HEK293 (cell line): ENCODE data around the gene HDAC10.
A peak's percentile ranks its signal among the peaks of the same experiment; 100 is the strongest.

ENCODE experiments used
- BCL11B ChIP-seq: fragments of 450-650 bp; formaldehyde crosslinking; IDR thresholded peaks from 2 replicates; pipeline ENCODE4 v1.5.1; 2016; ENCODE audit warnings: low read depth, missing biosample characterization, missing genetic modification characterization
- ELK4 ChIP-seq: IDR thresholded peaks from 2 replicates; pipeline ENCODE4 v1.6.1; 2011; ENCODE audit warnings: mild to moderate bottlenecking, low read depth, low read length, borderline replicate concordance
- GLIS2 ChIP-seq: fragments of 450-650 bp; formaldehyde crosslinking; IDR thresholded peaks from 2 replicates; pipeline ENCODE4 v1.5.1; 2016; ENCODE audit warnings: missing biosample characterization, missing genetic modification characterization
- KLF10 ChIP-seq: fragments of 450-650 bp; IDR thresholded peaks from 2 replicates; pipeline ENCODE4 v1.5.1; 2018; ENCODE audit warnings: missing biosample characterization, mild to moderate bottlenecking, missing genetic modification characterization
- KLF16 ChIP-seq: fragments of 450-650 bp; formaldehyde crosslinking; IDR thresholded peaks from 2 replicates; pipeline ENCODE4 v1.5.1; 2017; ENCODE audit warnings: missing biosample characterization, missing genetic modification characterization
- KLF17 ChIP-seq: fragments of 450-650 bp; formaldehyde crosslinking; IDR thresholded peaks from 2 replicates; pipeline ENCODE4 v1.5.1; 2016; ENCODE audit warnings: missing biosample characterization, missing genetic modification characterization
- OSR2 ChIP-seq: fragments of 450-650 bp; formaldehyde crosslinking; IDR thresholded peaks from 2 replicates; pipeline ENCODE4 v1.5.1; 2016; ENCODE audit warnings: missing biosample characterization, missing genetic modification characterization
- PBX3 ChIP-seq: sonication (generic); formaldehyde crosslinking; IDR thresholded peaks from 2 replicates; pipeline ENCODE4 v1.8.1; 2022; ENCODE audit warnings: mild to moderate bottlenecking, moderate library complexity, missing genetic modification reagents
- PRDM10 ChIP-seq: fragments of 450-650 bp; formaldehyde crosslinking; IDR thresholded peaks from 2 replicates; pipeline ENCODE4 v1.5.1; 2016; ENCODE audit warnings: missing biosample characterization, missing genetic modification characterization
- SP2 ChIP-seq: fragments of 450-650 bp; formaldehyde crosslinking; IDR thresholded peaks from 2 replicates; pipeline ENCODE4 v1.5.1; 2016; ENCODE audit warnings: missing biosample characterization, missing genetic modification characterization
- SP7 ChIP-seq: fragments of 450-650 bp; formaldehyde crosslinking; IDR thresholded peaks from 2 replicates; pipeline ENCODE4 v1.5.1; 2016; ENCODE audit warnings: missing biosample characterization, missing genetic modification characterization
- TSHZ1 ChIP-seq: fragments of 450-650 bp; formaldehyde crosslinking; IDR thresholded peaks from 2 replicates; pipeline ENCODE4 v1.5.1; 2016; ENCODE audit warnings: missing biosample characterization, missing genetic modification characterization, borderline replicate concordance
- ZBTB20 ChIP-seq: fragments of 450-650 bp; formaldehyde crosslinking; IDR thresholded peaks from 2 replicates; pipeline ENCODE4 v1.5.1; 2016; ENCODE audit warnings: missing biosample characterization, missing genetic modification characterization
- ZBTB44 ChIP-seq: fragments of 450-650 bp; IDR thresholded peaks from 2 replicates; pipeline ENCODE4 v1.5.1; 2018; ENCODE audit warnings: missing biosample characterization, mild to moderate bottlenecking, missing genetic modification characterization
- ZBTB48 ChIP-seq: fragments of 450-650 bp; formaldehyde crosslinking; IDR thresholded peaks from 2 replicates; pipeline ENCODE4 v1.5.1; 2016; ENCODE audit warnings: missing biosample characterization, missing genetic modification characterization
- ZBTB8A ChIP-seq: fragments of 450-650 bp; formaldehyde crosslinking; IDR thresholded peaks from 2 replicates; pipeline ENCODE4 v1.5.1; 2016; ENCODE audit warnings: missing biosample characterization, missing genetic modification characterization
- ZEB2 ChIP-seq: fragments of 450-650 bp; formaldehyde crosslinking; IDR thresholded peaks from 2 replicates; pipeline ENCODE4 v1.5.1; 2016; ENCODE audit warnings: missing biosample characterization, missing genetic modification characterization
- ZFP37 ChIP-seq: fragments of 450-650 bp; formaldehyde crosslinking; IDR thresholded peaks from 2 replicates; pipeline ENCODE4 v1.5.1; 2016; ENCODE audit warnings: missing biosample characterization, missing genetic modification characterization
- ZIC2 ChIP-seq: fragments of 450-650 bp; formaldehyde crosslinking; IDR thresholded peaks from 2 replicates; pipeline ENCODE4 v1.5.1; 2016; ENCODE audit warnings: missing biosample characterization, missing genetic modification characterization
- ZNF184 ChIP-seq: fragments of 450-650 bp; IDR thresholded peaks from 2 replicates; pipeline ENCODE4 v1.5.1; 2018; ENCODE audit warnings: missing biosample characterization, mild to moderate bottlenecking, missing genetic modification characterization
- ZNF341 ChIP-seq: fragments of 450-650 bp; formaldehyde crosslinking; IDR thresholded peaks from 2 replicates; pipeline ENCODE4; 2016; ENCODE audit warnings: low read depth, missing biosample characterization, missing genetic modification characterization
- ZNF423 ChIP-seq: fragments of 450-650 bp; formaldehyde crosslinking; IDR thresholded peaks from 2 replicates; pipeline ENCODE4 v1.5.1; 2016; ENCODE audit warnings: missing biosample characterization, missing genetic modification characterization
- ZNF600 ChIP-seq: fragments of 450-650 bp; formaldehyde crosslinking; IDR thresholded peaks from 2 replicates; pipeline ENCODE4 v1.5.1; 2016; ENCODE audit warnings: missing biosample characterization, missing genetic modification characterization
- ZSCAN16 ChIP-seq: fragments of 450-650 bp; formaldehyde crosslinking; IDR thresholded peaks from 2 replicates; pipeline ENCODE4 v1.5.1; 2016; ENCODE audit warnings: missing biosample characterization, missing genetic modification characterization

Gene HDAC10

GRCh38 chr22:50260801-50261614 lies 9.9 kb upstream of the HDAC10 start (continued):
- TF ChIP-seq ZBTB48 (tag by site-specific recombination) (peak; percentile 44; the same call in 1 of the 2 replicates), KLF10 (tag by site-specific recombination) (peak; percentile 41; the same call in 1 of the 2 replicates), PRDM10 (tag by site-specific recombination) (0 out of 2 replicates have a peak, but pooled peaks have one; percentile 53), ZBTB44 (tag by site-specific recombination) (no peak), ZNF600 (tag by site-specific recombination) (peak; percentile 46; the same call in 1 of the 2 replicates), ELK4 (no peak), ZFP37 (peak; percentile 84; the same call in 1 of the 2 replicates), ZNF341 (tag by site-specific recombination) (0 out of 2 replicates have a peak, but pooled peaks have one; percentile 48), GLIS2 (peak; percentile 90), SP2 (tag by site-specific recombination) (peak; percentile 61), ZNF423 (peak; percentile 36; the same call in 1 of the 2 replicates), ZBTB20 (tag by site-specific recombination) (peak; percentile 73; the same call in 1 of the 2 replicates), ZBTB8A (tag by site-specific recombination) (peak; percentile 63), TSHZ1 (no peak), OSR2 (tag by site-specific recombination) (0 out of 2 replicates have a peak, but pooled peaks have one; percentile 21), ZSCAN16 (no peak), ZNF184 (tag by site-specific recombination) (no peak), KLF16 (tag by site-specific recombination) (peak; percentile 36; the same call in 1 of the 2 replicates), ZEB2 (tag by site-specific recombination) (0 out of 2 replicates have a peak, but pooled peaks have one; percentile 53), KLF17 (tag by site-specific recombination) (peak; percentile 84), PBX3 (CRISPR knock-in tag) (peak; percentile 47), SP7 (0 out of 2 replicates have a peak, but pooled peaks have one; percentile 27), BCL11B (tag by site-specific recombination) (peak; percentile 85; the same call in 1 of the 2 replicates), ZIC2 (tag by site-specific recombination) (peak; percentile 89)
